Fibroblast of pulmonary artery (primary cell): ENCODE measurements around the gene GHR.

Experiments
- DNase-seq: peaks from one replicate; pipeline ENCODE4 v3.0.0-alpha.2; 2010; ENCODE audit warnings: low read depth
- H3K4me3 ChIP-seq: replicated peaks from 2 replicates; pipeline ENCODE4 v1.5.1; 2011; ENCODE audit warnings: low read depth, mild to moderate bottlenecking, control low read depth, low read length, moderate library complexity
- TF ChIP-seq, protein P1 (sequence below): IDR thresholded peaks from 2 replicates; pipeline ENCODE4 v1.5.1; 2011; ENCODE audit warnings: mild to moderate bottlenecking, control low read depth, low read length, inconsistent platforms; ENCODE audit errors: missing control alignments

The GHR gene

DNA sequence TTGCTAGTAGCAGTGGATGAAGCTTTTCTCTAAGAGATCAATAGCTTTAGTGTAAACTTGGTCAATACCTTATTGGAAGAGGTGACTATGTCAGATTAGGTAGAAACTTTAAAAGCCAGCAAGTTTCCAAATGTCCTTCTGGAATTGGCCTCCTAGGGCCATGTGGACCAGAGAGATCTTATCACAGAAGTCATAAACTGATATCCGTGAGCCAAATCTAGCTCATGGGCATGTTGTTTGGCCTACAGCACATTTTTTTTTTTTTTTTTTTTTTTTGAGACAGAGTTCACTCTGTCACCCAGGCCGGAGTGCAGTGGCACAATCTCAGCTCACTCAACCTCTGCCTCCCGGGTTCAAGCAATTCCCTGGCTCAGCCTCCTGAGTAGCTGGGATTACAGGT, 175.9 kb downstream of the GHR start:
- TF ChIP-seq, protein P1, sequence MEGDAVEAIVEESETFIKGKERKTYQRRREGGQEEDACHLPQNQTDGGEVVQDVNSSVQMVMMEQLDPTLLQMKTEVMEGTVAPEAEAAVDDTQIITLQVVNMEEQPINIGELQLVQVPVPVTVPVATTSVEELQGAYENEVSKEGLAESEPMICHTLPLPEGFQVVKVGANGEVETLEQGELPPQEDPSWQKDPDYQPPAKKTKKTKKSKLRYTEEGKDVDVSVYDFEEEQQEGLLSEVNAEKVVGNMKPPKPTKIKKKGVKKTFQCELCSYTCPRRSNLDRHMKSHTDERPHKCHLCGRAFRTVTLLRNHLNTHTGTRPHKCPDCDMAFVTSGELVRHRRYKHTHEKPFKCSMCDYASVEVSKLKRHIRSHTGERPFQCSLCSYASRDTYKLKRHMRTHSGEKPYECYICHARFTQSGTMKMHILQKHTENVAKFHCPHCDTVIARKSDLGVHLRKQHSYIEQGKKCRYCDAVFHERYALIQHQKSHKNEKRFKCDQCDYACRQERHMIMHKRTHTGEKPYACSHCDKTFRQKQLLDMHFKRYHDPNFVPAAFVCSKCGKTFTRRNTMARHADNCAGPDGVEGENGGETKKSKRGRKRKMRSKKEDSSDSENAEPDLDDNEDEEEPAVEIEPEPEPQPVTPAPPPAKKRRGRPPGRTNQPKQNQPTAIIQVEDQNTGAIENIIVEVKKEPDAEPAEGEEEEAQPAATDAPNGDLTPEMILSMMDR: no peak
- DNase-seq: no peak
- H3K4me3 ChIP-seq: no peak overlapping the region

DNA sequence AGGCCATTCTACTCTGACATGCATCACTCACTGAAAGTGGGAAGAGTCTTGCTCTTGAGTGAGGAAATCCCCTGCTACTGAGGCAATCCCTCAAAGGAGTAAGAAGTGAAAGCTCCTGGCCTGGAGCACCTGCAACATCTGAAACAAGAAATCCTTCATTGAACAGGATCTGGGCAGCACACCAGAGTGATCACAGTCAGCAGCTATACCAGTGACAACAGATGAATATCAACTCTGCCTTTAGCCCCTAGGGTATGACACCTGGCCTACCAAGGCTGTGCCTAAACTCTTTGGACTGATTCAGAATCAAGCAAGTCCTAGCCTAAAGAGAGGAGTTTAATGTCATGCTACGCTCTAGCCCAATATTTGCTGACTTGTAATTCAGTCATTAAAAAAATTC, 177.2 kb downstream of the GHR start:
- no peak for DNase-seq
- no peak overlapping the region for H3K4me3 ChIP-seq
- TF ChIP-seq, protein P1: no peak

DNA sequence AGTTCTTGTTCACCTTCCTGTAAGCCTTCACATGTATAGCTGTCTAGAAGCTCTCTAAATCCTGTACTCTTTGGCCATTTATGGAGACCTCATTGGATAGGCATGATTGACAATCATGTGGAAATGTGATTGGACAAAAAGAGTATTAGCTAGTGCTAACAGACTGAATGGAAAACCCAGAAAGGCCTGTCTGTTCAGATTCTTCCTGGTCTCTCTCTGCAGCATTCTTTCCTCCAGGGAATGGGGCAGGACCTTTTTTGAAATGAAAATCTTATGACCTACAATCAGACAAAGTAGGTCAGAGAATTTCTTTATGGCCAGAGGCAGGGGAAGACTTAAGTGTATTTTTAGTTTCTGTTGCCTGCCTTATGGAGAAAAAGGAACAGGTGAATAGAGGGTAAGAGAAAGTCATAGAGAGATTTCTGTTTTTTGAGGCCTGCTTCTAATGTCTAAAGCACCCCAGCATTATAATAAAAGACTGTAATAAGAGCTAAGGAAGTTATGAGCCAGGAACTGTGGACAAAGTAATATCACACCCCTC, 181.0 kb downstream of the GHR start:
- TF ChIP-seq, protein P1: no peak
- H3K4me3 ChIP-seq: no peak overlapping the region
- no peak for DNase-seq

DNA sequence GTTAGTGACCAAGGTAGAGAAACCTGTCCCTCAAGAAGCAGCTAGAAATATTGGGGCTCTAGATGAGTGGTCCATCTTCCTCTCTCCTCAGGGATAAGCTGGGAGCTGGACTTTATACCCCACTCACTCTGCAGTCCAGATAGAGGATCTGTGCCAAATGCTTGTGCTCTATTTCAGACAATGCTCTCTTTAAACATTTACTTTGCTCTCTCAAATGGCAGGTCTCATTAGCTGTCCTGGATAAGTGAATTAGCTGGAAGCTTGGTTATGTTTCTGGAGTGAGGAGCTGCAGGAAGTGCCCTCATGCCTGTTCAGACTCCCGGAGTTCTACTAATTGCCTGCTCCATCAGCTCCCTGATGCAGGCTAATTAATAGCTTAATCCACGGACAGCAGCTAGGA, 182.3 kb downstream of the GHR start:
- TF ChIP-seq, protein P1: no peak
- no peak for DNase-seq
- H3K4me3 ChIP-seq: no peak overlapping the region

DNA sequence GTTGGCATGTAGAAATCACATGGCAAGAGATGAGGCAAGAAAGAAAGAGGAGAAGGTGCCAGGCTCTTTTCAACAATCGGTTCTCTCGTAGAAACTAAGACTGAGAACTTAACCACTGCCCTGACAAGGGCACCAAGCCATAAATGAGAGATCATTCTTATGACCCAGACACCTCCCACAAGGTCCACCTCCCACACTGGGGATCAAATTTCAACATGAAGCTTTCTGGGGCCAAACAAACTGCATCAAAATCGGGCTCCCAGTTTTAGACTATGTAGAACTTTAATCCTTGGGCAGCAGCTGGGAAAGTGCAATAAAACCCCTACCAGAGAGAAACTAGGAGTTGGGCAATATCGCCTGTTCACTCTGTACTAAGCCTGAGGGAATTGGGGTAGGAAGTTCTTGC, 183.2 kb downstream of the GHR start:
- DNase-seq: no peak
- H3K4me3 ChIP-seq: no peak overlapping the region
- TF ChIP-seq, protein P1: no peak

DNA sequence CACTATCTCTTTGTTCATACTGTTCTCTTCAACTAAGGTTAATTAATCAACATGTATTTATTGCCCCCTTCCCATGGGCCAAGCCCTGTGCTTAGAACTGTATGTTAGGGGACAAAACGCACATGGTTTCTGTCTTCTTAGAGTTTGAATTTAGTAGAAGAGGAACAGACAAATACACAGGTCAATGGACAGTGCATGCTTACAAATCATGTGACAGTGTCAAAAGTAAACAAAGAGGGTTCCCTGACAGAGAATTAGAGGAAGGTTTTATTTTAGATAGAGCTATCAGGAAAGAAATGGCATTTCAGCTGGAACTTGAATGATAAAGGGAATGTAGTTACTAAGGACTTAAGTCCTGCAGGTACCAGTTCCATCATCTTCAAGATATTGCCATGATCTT, 188.2 kb downstream of the GHR start:
- no peak for DNase-seq
- TF ChIP-seq, protein P1: no peak
- no peak overlapping the region for H3K4me3 ChIP-seq

DNA sequence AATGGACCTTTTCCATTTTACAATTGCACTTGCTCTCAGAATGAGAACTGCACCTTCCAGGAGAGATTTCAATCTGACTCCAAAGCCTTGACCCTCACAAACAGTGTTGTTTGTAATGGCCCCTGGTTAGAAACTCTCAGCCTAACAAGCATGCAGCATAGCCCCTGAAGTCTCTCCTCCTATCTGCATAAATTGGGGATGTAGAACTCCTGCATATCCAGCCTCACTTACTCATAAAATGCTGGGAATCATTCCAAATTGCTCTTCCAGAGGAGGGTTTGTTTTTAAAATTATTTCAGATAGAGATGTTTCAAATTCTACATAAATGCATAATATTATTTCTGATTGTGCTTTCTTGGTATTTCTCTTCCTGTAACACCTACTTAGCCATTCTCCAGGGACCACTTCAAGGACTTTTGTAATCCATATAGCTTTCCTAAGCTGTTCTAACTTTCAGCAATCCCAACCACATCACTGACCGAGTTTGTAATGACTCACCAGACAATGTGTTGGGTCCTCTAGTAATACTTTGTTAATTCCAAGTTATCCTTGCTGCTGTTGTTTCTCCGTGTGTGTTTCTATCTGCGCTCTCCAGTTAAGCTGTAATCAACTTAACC, 189.6 kb downstream of the GHR start:
- TF ChIP-seq, protein P1: no peak
- no peak overlapping the region for H3K4me3 ChIP-seq
- DNase-seq: peak; percentile 56
